WERI-Rb-1 (cell line): ENCODE measurements around the gene ZPBP.
"Not testable (repeated sequence)": the region's sequence is repeated elsewhere in the genome, so short reads cannot be mapped to it uniquely, and the experiment has no call there.

Source experiments
- DNase-seq: peaks from one replicate; pipeline ENCODE4 v3.0.0-alpha.2; 2020
- H3K27ac ChIP-seq: fragments of 250-450 bp; sonication (Bioruptor Pico); 2 replicates; pipeline ENCODE4 v1.5.1; 2020; ENCODE audit warnings: mild to moderate bottlenecking, moderate library complexity
- H3K27me3 ChIP-seq: fragments of 250-450 bp; sonication (Bioruptor Pico); 2 replicates; pipeline ENCODE4 v1.5.1; 2021; ENCODE audit warnings: mild to moderate bottlenecking, low read depth, moderate library complexity; ENCODE audit not compliant: insufficient read depth, severe bottlenecking
- H3K36me3 ChIP-seq: fragments of 250-450 bp; sonication (Bioruptor Pico); 2 replicates; pipeline ENCODE4 v1.5.1; 2020; ENCODE audit warnings: mild to moderate bottlenecking, moderate library complexity
- H3K4me3 ChIP-seq: 2 replicates; pipeline ENCODE4 v1.5.1; 2011; ENCODE audit warnings: low read depth, mild to moderate bottlenecking, control low read depth, low read length
- H3K9me3 ChIP-seq: fragments of 250-450 bp; sonication (Bioruptor Pico); 2 replicates; pipeline ENCODE4 v1.5.1; 2021; ENCODE audit warnings: mild to moderate bottlenecking, moderate library complexity; ENCODE audit not compliant: severe bottlenecking
- CTCF ChIP-seq: IDR thresholded peaks from 2 replicates; pipeline ENCODE4 v1.5.1; 2011; ENCODE audit warnings: low read depth, mild to moderate bottlenecking, control low read depth, inconsistent platforms, low read length

Gene ZPBP

GRCh38 chr7:50068850-50069551 is 24.0 kb downstream of the ZPBP start:
- no peak for DNase-seq
- H3K4me3 ChIP-seq = no peak overlapping the region

GRCh38 chr7:50068026-50068425 is 25.0 kb downstream of the ZPBP start:
- Histone ChIP-seq H3K9me3 (no peaks in the 10 kb centered on the region), H3K27ac (no peak overlapping the region), H3K4me3 (no peak overlapping the region), H3K36me3 (no peaks in the 10 kb centered on the region), H3K27me3 (no peaks in the 10 kb centered on the region)
- peak; percentile 23; the same call in 1 of the 2 replicates for TF ChIP-seq CTCF
- DNase-seq = no peak

More at GRCh38 chr7:50068850-50069551, 24.0 kb downstream of the ZPBP start:
- TF ChIP-seq CTCF = no peak
- Histone ChIP-seq H3K27ac (no peak overlapping the region), H3K36me3 (no peaks in the 10 kb centered on the region), H3K27me3 (no peaks in the 10 kb centered on the region), H3K9me3 (peaks cover 4% of the 10 kb centered on the region)

GRCh38 chr7:50062951-50063350 is 30.1 kb downstream of the ZPBP start:
- Histone ChIP-seq H3K27ac (no peak overlapping the region), H3K4me3 (no peak overlapping the region), H3K36me3 (no peaks in the 10 kb centered on the region), H3K27me3 (no peaks in the 10 kb centered on the region), H3K9me3 (no peaks in the 10 kb centered on the region)
- DNase-seq = no peak
- TF ChIP-seq CTCF = no peak

GRCh38 chr7:50056131-50056530 is 36.9 kb downstream of the ZPBP start:
- TF ChIP-seq CTCF = no peak
- DNase-seq = no peak
- H3K4me3 ChIP-seq = no peak overlapping the region
- no peaks in the 10 kb centered on the region for H3K36me3 ChIP-seq
- no peaks in the 10 kb centered on the region for H3K27me3 ChIP-seq
- H3K9me3 ChIP-seq = no peaks in the 10 kb centered on the region
- H3K27ac ChIP-seq = no peak overlapping the region

DNA sequence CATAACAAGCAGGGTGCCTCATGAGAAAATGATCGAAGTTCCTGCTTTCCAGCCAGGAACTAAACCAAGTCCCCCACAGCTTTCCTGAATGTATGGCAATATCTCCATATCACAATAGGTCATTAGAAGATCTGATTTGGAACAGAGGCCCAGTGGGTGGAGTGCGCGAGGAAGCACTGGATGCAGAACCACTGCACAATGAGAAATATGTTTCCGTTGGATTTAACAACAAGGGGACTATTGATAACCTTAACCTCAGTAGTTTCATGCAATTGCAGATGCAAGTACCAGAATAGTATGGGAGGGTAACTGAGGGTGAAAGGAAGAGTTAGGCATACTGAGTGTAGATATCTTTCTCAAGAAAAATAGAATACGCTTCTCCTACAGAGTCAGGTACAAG is 45.3 kb downstream of the ZPBP start:
- Histone ChIP-seq H3K27me3 (no peaks in the 10 kb centered on the region), H3K36me3 (no peaks in the 10 kb centered on the region), H3K27ac (no peak overlapping the region), H3K4me3 (no peak overlapping the region), H3K9me3 (peaks cover 3% of the 10 kb centered on the region)
- DNase-seq = no peak
- no peak for TF ChIP-seq CTCF

DNA sequence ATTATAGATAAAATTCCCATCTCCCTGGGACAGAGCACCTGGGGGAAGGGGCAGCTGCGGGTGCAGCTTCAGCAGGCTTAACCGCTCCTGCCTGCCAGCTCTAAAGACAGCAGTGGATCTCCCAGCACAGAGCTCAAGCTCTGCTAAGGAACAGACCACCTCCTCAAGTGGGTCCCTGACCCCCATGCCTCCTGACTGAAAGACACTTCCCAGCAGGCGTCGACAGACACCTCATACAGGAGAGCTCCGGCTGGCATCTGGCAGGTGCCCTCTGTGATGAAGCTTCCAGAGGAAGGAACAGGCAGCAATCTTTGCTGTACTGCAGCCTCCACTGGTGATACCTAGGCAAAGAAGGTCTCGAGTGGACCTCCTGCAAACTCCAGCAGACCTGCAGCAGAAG is 51.9 kb downstream of the ZPBP start:
- not testable (repeated sequence) for H3K9me3 ChIP-seq, DNase-seq

More for the DNA sequence above, 51.9 kb downstream of the ZPBP start:
- not testable (repeated sequence) for H3K27me3 ChIP-seq, H3K36me3 ChIP-seq, H3K27ac ChIP-seq, H3K4me3 ChIP-seq
